Brain pericyte (primary cell): ENCODE data around the gene TNFAIP3.

Source experiments
- DNase-seq: peaks from one replicate; pipeline ENCODE4 v3.0.0-alpha.2; 2012; ENCODE audit warnings: low read depth, low spot score

The TNFAIP3 gene

GRCh38 chr6:137921823-137922222 is 54.8 kb downstream of the TNFAIP3 start:
- DNase-seq, result no peak

DNA sequence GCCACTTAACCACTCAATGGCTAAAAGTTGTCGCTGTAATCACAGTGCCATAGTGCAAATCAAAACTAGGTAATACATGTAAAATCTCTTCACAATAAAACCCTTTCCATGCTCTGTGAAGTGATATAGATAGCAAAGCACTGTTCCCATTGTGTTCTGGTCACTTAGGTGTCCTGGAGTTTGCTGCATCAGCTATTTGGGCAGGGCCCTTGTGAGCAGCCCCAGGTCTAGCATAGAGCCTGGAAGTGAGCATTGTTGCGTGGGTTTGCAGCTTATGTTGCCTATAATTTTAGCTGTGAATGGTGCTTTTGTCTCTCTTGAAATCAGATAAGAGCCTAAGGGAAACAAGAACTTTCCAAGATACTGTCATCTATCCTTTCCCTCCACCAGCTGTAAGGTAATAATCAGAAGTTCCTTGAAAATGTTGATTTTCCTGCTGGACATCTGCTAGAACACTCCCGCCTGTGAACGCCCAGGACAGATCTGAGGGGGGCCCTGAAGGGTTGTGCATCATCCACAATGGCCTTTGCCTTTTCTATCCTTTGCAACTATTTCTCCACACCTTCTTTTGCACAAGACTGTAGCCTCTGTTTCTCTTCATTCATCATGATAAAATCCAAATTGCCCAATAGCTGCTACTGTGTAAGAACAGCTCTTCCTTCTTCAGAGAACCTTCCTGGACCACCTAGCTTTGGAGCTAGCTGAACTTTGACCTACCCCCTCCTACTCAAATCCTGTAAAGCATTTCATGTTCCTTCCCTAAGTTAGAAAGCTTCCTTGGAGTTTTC is 57.0 kb downstream of the TNFAIP3 start:
- no peak for DNase-seq

- no peak for DNase-seq
These were observed 58.2 kb downstream of the TNFAIP3 start for GRCh38 chr6:137925141-137925698.

GRCh38 chr6:137926207-137926731 is 59.2 kb downstream of the TNFAIP3 start:
- no peak for DNase-seq

DNA sequence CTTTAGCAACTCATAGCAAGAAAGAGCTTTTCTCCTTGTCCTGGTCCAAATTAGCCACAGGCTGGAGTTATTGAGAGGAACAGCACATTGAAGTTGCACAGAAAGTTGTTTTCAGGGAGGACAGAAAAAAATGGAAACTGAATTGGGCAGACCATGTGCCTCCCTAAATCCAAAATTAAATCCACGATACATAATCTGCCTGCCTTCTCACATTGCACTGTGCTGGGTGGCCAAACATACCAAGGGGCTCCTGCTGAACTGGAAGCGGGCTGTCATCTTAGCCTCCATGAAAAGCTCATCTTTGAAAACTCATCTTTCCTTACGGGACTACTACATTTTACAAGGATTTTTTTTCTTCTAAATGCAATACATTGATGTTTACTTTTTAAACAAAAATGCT is 59.9 kb downstream of the TNFAIP3 start:
- DNase-seq, result no peak

DNA sequence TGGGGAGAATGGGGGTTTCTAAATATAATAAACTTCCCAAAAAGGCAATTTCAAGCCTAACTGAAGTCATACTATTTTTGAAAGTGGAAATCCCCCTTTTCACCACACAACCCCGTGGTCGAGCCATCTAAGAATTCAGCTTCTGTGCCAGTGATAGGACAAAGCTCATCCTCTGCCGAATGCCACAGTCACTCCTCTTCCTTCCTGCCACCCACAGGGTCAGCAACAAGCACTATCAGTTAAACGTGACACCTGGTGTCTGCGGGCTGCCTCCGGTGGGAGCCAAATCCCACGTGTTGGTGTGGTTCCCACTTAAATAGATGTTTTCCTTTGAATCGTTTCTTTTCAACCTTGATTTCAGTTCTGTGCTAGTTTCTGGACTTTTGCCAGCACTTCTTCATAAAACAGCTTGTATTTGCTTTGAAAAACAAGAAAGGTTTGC is 60.7 kb downstream of the TNFAIP3 start:
- no peak for DNase-seq

DNA sequence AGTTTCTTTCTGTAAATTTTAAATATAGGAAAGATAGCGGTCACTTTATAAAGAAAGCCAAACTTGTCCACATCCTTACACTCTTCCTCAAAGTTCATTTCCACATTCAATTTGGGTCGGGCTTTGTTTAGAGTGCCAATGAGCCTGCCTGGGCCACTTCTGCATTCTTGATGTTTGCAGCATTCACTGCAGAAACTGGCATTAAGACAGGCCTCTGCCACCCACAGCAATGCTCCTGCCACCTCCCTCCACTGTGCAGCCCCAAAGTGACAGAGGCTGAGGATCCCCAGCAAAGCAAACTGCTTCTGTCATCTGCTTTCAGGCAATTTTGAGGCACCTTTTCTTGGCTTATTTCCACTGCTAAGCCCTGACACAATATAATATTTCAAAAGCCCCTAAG is 61.2 kb downstream of the TNFAIP3 start:
- no peak for DNase-seq

GRCh38 chr6:137931849-137932465 is 64.9 kb downstream of the TNFAIP3 start:
- DNase-seq, result no peak
